SJSA1 (cell line): ENCODE results near the gene PDCD6IP. TPM values are rescaled to one million over a fixed set of nuclear protein-coding genes. Genes with fewer than 3 reads are reported as not detected.
A peak's percentile ranks its signal among the peaks of the same experiment; 100 is the strongest.

Experiments
- DNase-seq, 2 experiments: peaks; one replicate each; pipeline ENCODE4 v3.0.0-alpha.2; 2015 to 2020; ENCODE audit warnings: low spot score in 2 of 2, low read depth in 1 of 2
- H3K27ac ChIP-seq: fragments of 250-450 bp; sonication (Bioruptor Pico); 2 replicates; pipeline ENCODE4 v1.5.1; 2020; ENCODE audit warnings: mild to moderate bottlenecking, moderate library complexity
- H3K27me3 ChIP-seq: fragments of 250-450 bp; sonication (Bioruptor Pico); replicated peaks from 2 replicates; pipeline ENCODE4 v1.5.1; 2020; ENCODE audit warnings: mild to moderate bottlenecking, moderate library complexity
- H3K36me3 ChIP-seq: fragments of 250-450 bp; sonication (Bioruptor Pico); 2 replicates; pipeline ENCODE4 v1.5.1; 2020; ENCODE audit warnings: mild to moderate bottlenecking
- H3K4me1 ChIP-seq: fragments of 250-450 bp; sonication (Bioruptor Pico); replicated peaks from 2 replicates; pipeline ENCODE4 v1.6.1; 2021; ENCODE audit warnings: mild to moderate bottlenecking
- H3K4me3 ChIP-seq: fragments of 250-450 bp; sonication (Bioruptor Pico); 2 replicates; pipeline ENCODE4 v1.5.1; 2020; ENCODE audit warnings: mild to moderate bottlenecking
- H3K9me3 ChIP-seq: fragments of 250-450 bp; sonication (Bioruptor Pico); replicated peaks from 2 replicates; pipeline ENCODE4 v1.5.1; 2020; ENCODE audit warnings: mild to moderate bottlenecking
- total RNA-seq: library from RNA; depleted of rRNA; stranded (reverse); fragments of >200 nt; shearing (Covaris generic); gene quantifications from 2 replicates; pipeline ENCODE4 v1.2.3, GENCODE V29; 2014

The PDCD6IP gene
- total RNA-seq, 1 experiment from 2014 or later: 157 TPM

- DNase-seq: no peak
- H3K27ac ChIP-seq: no peak overlapping the region
- H3K4me3 ChIP-seq: no peak overlapping the region
- H3K27me3 ChIP-seq: no peaks in the 10 kb centered on the region
- no peaks in the 10 kb centered on the region for H3K9me3 ChIP-seq
- no peaks in the 10 kb centered on the region for H3K36me3 ChIP-seq
- H3K4me1 ChIP-seq: 0 out of 2 replicates have a peak, but pooled peaks cover 3% of the 10 kb centered on the region
Measured at GRCh38 chr3:33786565-33787327, 11.7 kb upstream of the PDCD6IP start.

- Histone ChIP-seq H3K9me3 (no peaks in the 10 kb centered on the region), H3K27ac (no peak overlapping the region), H3K4me3 (no peak overlapping the region), H3K4me1 (0 out of 2 replicates have a peak, but pooled peaks cover 3% of the 10 kb centered on the region), H3K36me3 (no peaks in the 10 kb centered on the region), H3K27me3 (no peaks in the 10 kb centered on the region)
- DNase-seq: peak; percentile 44 to 48
Measured at GRCh38 chr3:33787328-33788009, 11.0 kb upstream of the PDCD6IP start.

GRCh38 chr3:33789183-33789954 lies 9.1 kb upstream of the PDCD6IP start:
- Histone ChIP-seq H3K9me3 (no peaks in the 10 kb centered on the region), H3K4me3 (no peak overlapping the region), H3K27ac (no peak overlapping the region), H3K27me3 (no peaks in the 10 kb centered on the region), H3K36me3 (no peaks in the 10 kb centered on the region), H3K4me1 (0 out of 2 replicates have a peak, but pooled peaks cover 3% of the 10 kb centered on the region)
- DNase-seq: no peak

GRCh38 chr3:33790091-33790490 lies 8.3 kb upstream of the PDCD6IP start:
- Histone ChIP-seq H3K27ac (no peak overlapping the region), H3K4me3 (no peak overlapping the region), H3K27me3 (no peaks in the 10 kb centered on the region), H3K36me3 (no peaks in the 10 kb centered on the region), H3K9me3 (no peaks in the 10 kb centered on the region), H3K4me1 (0 out of 2 replicates have a peak, but pooled peaks cover 3% of the 10 kb centered on the region)
- no peak for DNase-seq

- Histone ChIP-seq H3K9me3 (no peaks in the 10 kb centered on the region), H3K36me3 (no peaks in the 10 kb centered on the region), H3K4me1 (0 out of 2 replicates have a peak, but pooled peaks cover 2% of the 10 kb centered on the region), H3K27me3 (no peaks in the 10 kb centered on the region), H3K27ac (no peak overlapping the region), H3K4me3 (no peak overlapping the region)
- DNase-seq: no peak
Measured at GRCh38 chr3:33791477-33792166, 6.8 kb upstream of the PDCD6IP start.

GRCh38 chr3:33792167-33792892 lies 6.1 kb upstream of the PDCD6IP start:
- Histone ChIP-seq H3K27ac (no peak overlapping the region), H3K4me1 (no peaks in the 10 kb centered on the region), H3K9me3 (no peaks in the 10 kb centered on the region), H3K4me3 (no peak overlapping the region), H3K27me3 (no peaks in the 10 kb centered on the region), H3K36me3 (no peaks in the 10 kb centered on the region)
- DNase-seq: no peak

- peaks cover 7% of the 10 kb centered on the region; the same call in 1 of the 2 replicates for H3K36me3 ChIP-seq
- H3K4me1 ChIP-seq: 0 out of 2 replicates have a peak, but pooled peaks cover 5% of the 10 kb centered on the region
- no peaks in the 10 kb centered on the region for H3K27me3 ChIP-seq
- DNase-seq: no peak
- no peaks in the 10 kb centered on the region for H3K9me3 ChIP-seq
- no peak overlapping the region for H3K27ac ChIP-seq
- no peak overlapping the region for H3K4me3 ChIP-seq
Measured at GRCh38 chr3:33795131-33795530, 3.3 kb upstream of the PDCD6IP start.

- Histone ChIP-seq H3K36me3 (peaks cover 7% of the 10 kb centered on the region; the same call in 1 of the 2 replicates), H3K9me3 (no peaks in the 10 kb centered on the region), H3K4me3 (no peak overlapping the region), H3K27me3 (no peaks in the 10 kb centered on the region), H3K27ac (no peak overlapping the region), H3K4me1 (0 out of 2 replicates have a peak, but pooled peaks cover 7% of the 10 kb centered on the region)
- no peak for DNase-seq
Measured at GRCh38 chr3:33795856-33796536, 2.4 kb upstream of the PDCD6IP start.

- no peak for DNase-seq
- Histone ChIP-seq H3K9me3 (no peaks in the 10 kb centered on the region), H3K27ac (no peak overlapping the region; the same call in 1 of the 2 replicates), H3K27me3 (no peaks in the 10 kb centered on the region), H3K36me3 (peaks cover 7% of the 10 kb centered on the region; the same call in 1 of the 2 replicates), H3K4me3 (peak overlapping the region; percentile 80), H3K4me1 (peaks cover 12% of the 10 kb centered on the region; the same call in 1 of the 2 replicates)
Measured at GRCh38 chr3:33798113-33798417, 365 bp upstream of the PDCD6IP start.

- no peaks in the 10 kb centered on the region for H3K27me3 ChIP-seq
- DNase-seq: no peak
- H3K9me3 ChIP-seq: no peaks in the 10 kb centered on the region
- H3K4me3 ChIP-seq: peak overlapping the region; percentile 80
- peak overlapping the region; percentile 92 for H3K27ac ChIP-seq
- H3K36me3 ChIP-seq: peaks cover 16% of the 10 kb centered on the region; the same call in 1 of the 2 replicates
- H3K4me1 ChIP-seq: peaks cover 14% of the 10 kb centered on the region; the same call in 1 of the 2 replicates
Measured at GRCh38 chr3:33799202-33799551, 747 bp downstream of the PDCD6IP start.

GRCh38 chr3:33803252-33803651 lies 4.8 kb downstream of the PDCD6IP start:
- no peak overlapping the region for H3K4me3 ChIP-seq
- DNase-seq: no peak
- no peak overlapping the region for H3K27ac ChIP-seq
- peaks cover 14% of the 10 kb centered on the region; the same call in 1 of the 2 replicates for H3K4me1 ChIP-seq
- H3K9me3 ChIP-seq: no peaks in the 10 kb centered on the region
- H3K36me3 ChIP-seq: peaks cover 32% of the 10 kb centered on the region
- no peaks in the 10 kb centered on the region for H3K27me3 ChIP-seq

- peaks cover 36% of the 10 kb centered on the region for H3K36me3 ChIP-seq
- H3K27me3 ChIP-seq: no peaks in the 10 kb centered on the region
- H3K4me3 ChIP-seq: no peak overlapping the region
- H3K27ac ChIP-seq: no peak overlapping the region
- no peaks in the 10 kb centered on the region for H3K9me3 ChIP-seq
- DNase-seq: no peak
- peaks cover 14% of the 10 kb centered on the region; the same call in 1 of the 2 replicates for H3K4me1 ChIP-seq
Measured at GRCh38 chr3:33803894-33804526, 5.6 kb downstream of the PDCD6IP start.
